ENCODE data around the gene NVL.

NVL gene

GRCh38 chr1:224189561-224189960 lies 140.4 kb downstream of the NVL start:
- no peak for DNase-seq

- no peak for DNase-seq
Measured at GRCh38 chr1:224188286-224188685, 141.7 kb downstream of the NVL start.

GRCh38 chr1:224185208-224185607 lies 144.8 kb downstream of the NVL start:
- DNase-seq: no peak

- DNase-seq: no peak
Measured at GRCh38 chr1:224183591-224184312, 146.2 kb downstream of the NVL start.

GRCh38 chr1:224182866-224183590 lies 146.9 kb downstream of the NVL start, which contains the start of gene DEGS1:
TSS of gene DEGS1 (plus strand) at chr1:224183240. CDS start at chr1:224183337, 97 bp downstream.
- no peak for DNase-seq

GRCh38 chr1:224182057-224182865 lies 147.7 kb downstream of the NVL start:
- no peak for DNase-seq

GRCh38 chr1:224181453-224181810 lies 148.5 kb downstream of the NVL start:
- DNase-seq: no peak

GRCh38 chr1:224180783-224181452 lies 149.1 kb downstream of the NVL start:
- no peak for DNase-seq

GRCh38 chr1:224178894-224179293 lies 151.1 kb downstream of the NVL start:
- DNase-seq: no peak

- DNase-seq: no peak
Measured at GRCh38 chr1:224177356-224177999, 152.5 kb downstream of the NVL start.

Data from cortex of kidney (tissue), 1 donor.